CD14-positive monocyte (primary cell): Measurements from ENCODE around the gene ACBD6. TPM values are rescaled to one million over a fixed set of nuclear protein-coding genes. Genes with fewer than 3 reads are reported as not detected.
A peak's percentile ranks its signal among the peaks of the same experiment; 100 is the strongest.

Source experiments
- DNase-seq, 3 donors: peaks; one replicate each; pipeline ENCODE4 v3.0.0-alpha.2; 2011 to 2022
- H2AFZ ChIP-seq: 2 replicates; pipeline ENCODE4 v1.6.0; 2012; ENCODE audit warnings: mild to moderate bottlenecking, low read depth, low read length, inconsistent platforms; ENCODE audit not compliant: insufficient read depth, poor library complexity, severe bottlenecking
- H3K27ac ChIP-seq, 2 donors: 1 replicate in 1 of 2; 2 replicates in 1 of 2; pipeline ENCODE4 v1.5.1; 2012 to 2013; ENCODE audit warnings: low read length in 2 of 2, control low read depth in 1 of 2, inconsistent platforms in 1 of 2, low read depth in 1 of 2, mild to moderate bottlenecking in 1 of 2
- H3K27me3 ChIP-seq, 2 donors: one replicate each; pipeline versions ENCODE4 v1.6.0 to v1.6.1; 2011 to 2013; ENCODE audit warnings: low read length in 2 of 2; ENCODE audit not compliant: control insufficient read depth in 2 of 2, insufficient read depth in 2 of 2
- H3K36me3 ChIP-seq, 2 donors: replicated peaks in 1 of 2; 1 replicate in 1 of 2; 2 replicates in 1 of 2; pipeline versions ENCODE4 v1.5.1 to v1.6.1; 2012 to 2013; ENCODE audit warnings: low read length in 2 of 2, control low read depth in 1 of 2, inconsistent platforms in 1 of 2, mild to moderate bottlenecking in 1 of 2; ENCODE audit not compliant: insufficient read depth in 2 of 2, control insufficient read depth in 1 of 2
- H3K4me1 ChIP-seq, 2 donors: 1 replicate in 1 of 2; 2 replicates in 1 of 2; pipeline versions ENCODE4 v1.5.1 to v1.6.1; 2012 to 2013; ENCODE audit warnings: low read length in 2 of 2, control low read depth in 1 of 2, inconsistent platforms in 1 of 2, mild to moderate bottlenecking in 1 of 2, moderate library complexity in 1 of 2; ENCODE audit not compliant: insufficient read depth in 2 of 2, control insufficient read depth in 1 of 2
- H3K4me2 ChIP-seq: replicated peaks from 2 replicates; pipeline ENCODE3; 2012; ENCODE audit warnings: low read length, moderate library complexity, mild to moderate bottlenecking; ENCODE audit not compliant: poor library complexity, severe bottlenecking; ENCODE audit errors: extremely low read depth
- H3K4me3 ChIP-seq, 3 experiments: fragments of 200-600 bp in 1 of 3; sonication (generic) in 1 of 3; replicated peaks in 1 of 3; 1 replicate in 2 of 3; 2 replicates in 1 of 3; pipeline ENCODE4 v1.5.1; 2011 to 2013; ENCODE audit warnings: low read length in 3 of 3, mild to moderate bottlenecking in 3 of 3, control low read depth in 2 of 3, low read depth in 2 of 3, inconsistent platforms in 1 of 3, moderate library complexity in 1 of 3
- H3K79me2 ChIP-seq: 2 replicates; pipeline ENCODE4 v1.6.0; 2012; ENCODE audit warnings: mild to moderate bottlenecking, control low read depth, inconsistent platforms, low read length, moderate library complexity; ENCODE audit not compliant: insufficient read depth
- H3K9ac ChIP-seq: 2 replicates; pipeline ENCODE4 v1.6.0; 2017; ENCODE audit warnings: low read length, mild to moderate bottlenecking; ENCODE audit not compliant: insufficient read depth, poor library complexity, severe bottlenecking
- H3K9me3 ChIP-seq, 2 donors: replicated peaks in 1 of 2; 1 replicate in 1 of 2; 2 replicates in 1 of 2; pipeline versions ENCODE4 v1.5.1 to v1.6.1; 2012 to 2013; ENCODE audit warnings: low read length in 2 of 2, control low read depth in 1 of 2; ENCODE audit not compliant: control insufficient read depth in 1 of 2, insufficient read depth in 1 of 2
- H4K20me1 ChIP-seq: 2 replicates; pipeline ENCODE4 v1.6.0; 2012; ENCODE audit warnings: mild to moderate bottlenecking, low read length, control low read depth, moderate library complexity; ENCODE audit not compliant: insufficient read depth
- H3K27ac Mint-ChIP-seq, 7 donors: one replicate each; pipeline ENCODE4 v1.8.0; 2020; ENCODE audit warnings: mild to moderate bottlenecking in 7 of 7, mixed read lengths in 7 of 7, moderate library complexity in 6 of 7, inconsistent platforms in 2 of 7
- H3K27me3 Mint-ChIP-seq, 3 donors: one replicate each; pipeline ENCODE4 v1.8.0; 2021 to 2022; ENCODE audit warnings: low read depth in 3 of 3, mild to moderate bottlenecking in 3 of 3, mixed read lengths in 3 of 3, moderate library complexity in 3 of 3, inconsistent platforms in 1 of 3
- H3K36me3 Mint-ChIP-seq, 2 donors: one replicate each; pipeline ENCODE4 v1.8.0; 2020; ENCODE audit warnings: mixed read lengths in 2 of 2, inconsistent platforms in 1 of 2, mild to moderate bottlenecking in 1 of 2
- H3K4me1 Mint-ChIP-seq: one replicate; pipeline ENCODE4 v1.8.0; 2020; ENCODE audit warnings: mild to moderate bottlenecking, mixed read lengths
- H3K4me3 Mint-ChIP-seq, 2 donors: one replicate each; pipeline ENCODE4 v1.8.0; 2020; ENCODE audit warnings: mild to moderate bottlenecking in 2 of 2, mixed read lengths in 2 of 2, moderate library complexity in 1 of 2
- H3K9me3 Mint-ChIP-seq, 7 donors: one replicate each; pipeline ENCODE4 v1.8.0; 2020 to 2022; ENCODE audit warnings: mixed read lengths in 7 of 7, mild to moderate bottlenecking in 6 of 7, moderate library complexity in 6 of 7, inconsistent platforms in 2 of 7
- WGBS: methylation state at CpG from one replicate; pipeline ENCODE4 v1.1.5; 2013; ENCODE audit warnings: missing lambda C conversion rate; ENCODE audit not compliant: insufficient coverage; 5-methylcytosine and 5-hydroxymethylcytosine counted together
- intact Hi-C, 2 donors: fragments of 100-400 bp; cut with micrococcal nuclease; formaldehyde crosslinking; loops; one replicate each; pipeline versions ENCODE4 v1.15.0 to v1.15.1; 2023
- polyA plus RNA-seq, 3 donors: library from polyadenylated mRNA; depleted of rRNA in 1 of 3; unstranded in 2 of 3; stranded (reverse) in 1 of 3; fragments of 300-500 nt in 2 of 3; fragments of >200 nt in 1 of 3; fragmentation: Illumina TruSeq in 2 of 3; gene quantifications; 1 replicate in 2 of 3; 2 replicates in 1 of 3; pipeline ENCODE4 v1.2.3, GENCODE V29; 2012 to 2021
- TF ChIP-seq, protein P1 (sequence below): fragments of 200-600 bp; IDR thresholded peaks from one replicate; pipeline ENCODE4 v1.8.0; 2022; ENCODE audit warnings: antibody characterized with exemption, mild to moderate bottlenecking

ACBD6 gene
- polyA plus RNA-seq, 3 donors: 19.3 to 35.3 (median 19.7) TPM

DNA sequence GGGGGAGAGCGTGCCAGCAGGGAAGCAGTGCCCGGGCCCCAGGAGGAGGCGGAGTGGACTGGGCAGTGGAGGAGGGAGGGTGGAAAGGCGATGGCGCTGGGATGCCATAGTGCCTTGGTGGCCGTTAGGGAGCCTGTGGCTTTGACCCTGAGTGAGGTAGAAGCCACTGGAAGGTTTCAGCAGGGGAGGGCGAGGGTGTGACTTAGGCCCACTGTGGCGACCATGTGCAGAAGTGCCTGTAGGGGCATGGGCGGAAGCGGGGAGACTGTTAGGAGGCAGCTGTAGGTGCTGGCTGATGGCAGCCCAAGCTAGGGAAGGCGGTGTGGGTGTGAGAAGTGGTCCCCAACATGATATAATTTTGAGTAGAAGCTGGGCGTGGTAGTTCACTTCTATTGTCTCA, 244.1 kb downstream of the ACBD6 start:
- TF ChIP-seq, protein P1, sequence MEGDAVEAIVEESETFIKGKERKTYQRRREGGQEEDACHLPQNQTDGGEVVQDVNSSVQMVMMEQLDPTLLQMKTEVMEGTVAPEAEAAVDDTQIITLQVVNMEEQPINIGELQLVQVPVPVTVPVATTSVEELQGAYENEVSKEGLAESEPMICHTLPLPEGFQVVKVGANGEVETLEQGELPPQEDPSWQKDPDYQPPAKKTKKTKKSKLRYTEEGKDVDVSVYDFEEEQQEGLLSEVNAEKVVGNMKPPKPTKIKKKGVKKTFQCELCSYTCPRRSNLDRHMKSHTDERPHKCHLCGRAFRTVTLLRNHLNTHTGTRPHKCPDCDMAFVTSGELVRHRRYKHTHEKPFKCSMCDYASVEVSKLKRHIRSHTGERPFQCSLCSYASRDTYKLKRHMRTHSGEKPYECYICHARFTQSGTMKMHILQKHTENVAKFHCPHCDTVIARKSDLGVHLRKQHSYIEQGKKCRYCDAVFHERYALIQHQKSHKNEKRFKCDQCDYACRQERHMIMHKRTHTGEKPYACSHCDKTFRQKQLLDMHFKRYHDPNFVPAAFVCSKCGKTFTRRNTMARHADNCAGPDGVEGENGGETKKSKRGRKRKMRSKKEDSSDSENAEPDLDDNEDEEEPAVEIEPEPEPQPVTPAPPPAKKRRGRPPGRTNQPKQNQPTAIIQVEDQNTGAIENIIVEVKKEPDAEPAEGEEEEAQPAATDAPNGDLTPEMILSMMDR: no peak
- no peak overlapping the region for H3K27ac Mint-ChIP-seq
- DNase-seq: no peak
- H3K9ac ChIP-seq: no peak overlapping the region
- H3K27ac ChIP-seq: no peak overlapping the region
- H3K79me2 ChIP-seq: no peaks in the 10 kb centered on the region
- no peak overlapping the region for H3K4me3 Mint-ChIP-seq
- WGBS: 89% methylated on average over 11 of the region's 12 CpGs
- H3K36me3 ChIP-seq: no peaks in the 10 kb centered on the region
- peaks cover 22 to 36% (median 22%) of the 10 kb centered on the region in 3 donors for H3K27me3 Mint-ChIP-seq
- no peak overlapping the region for H3K4me3 ChIP-seq
- H3K9me3 Mint-ChIP-seq: peaks cover 0 to 3% (median 0%) of the 10 kb centered on the region in 7 donors
- H3K36me3 Mint-ChIP-seq: no peaks in the 10 kb centered on the region
- no peak overlapping the region for H2AFZ ChIP-seq
- no peak overlapping the region for H3K4me2 ChIP-seq
- H4K20me1 ChIP-seq: no peaks in the 10 kb centered on the region
- H3K27me3 ChIP-seq: peaks cover 0 to 2% of the 10 kb centered on the region in 2 donors
- no peaks in the 10 kb centered on the region for H3K9me3 ChIP-seq
- H3K4me1 ChIP-seq: peaks cover 6 to 11% of the 10 kb centered on the region in 2 donors
- H3K4me1 Mint-ChIP-seq: peaks cover 6% of the 10 kb centered on the region
- intact Hi-C loops: no loop called here

DNA sequence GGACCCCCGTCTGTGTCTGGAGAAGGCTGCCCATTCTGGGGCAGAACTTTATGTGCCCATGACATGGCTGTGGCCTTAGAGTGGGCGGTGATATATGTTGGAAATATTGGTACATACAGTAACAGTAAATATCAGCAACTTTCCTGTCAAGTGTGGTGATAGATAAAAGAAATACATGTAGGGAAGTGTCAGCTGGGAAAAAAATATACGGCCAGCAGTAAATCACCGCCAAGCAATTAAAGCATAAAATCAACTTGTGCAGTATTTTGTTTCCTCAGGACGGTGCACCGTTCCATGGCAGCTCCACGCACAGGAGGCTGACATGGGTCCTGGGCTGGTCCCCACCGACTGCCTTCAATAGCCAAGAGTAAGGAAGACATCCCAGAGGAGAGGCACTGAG, 244.9 kb downstream of the ACBD6 start:
- H3K36me3 ChIP-seq: no peaks in the 10 kb centered on the region
- H3K27me3 Mint-ChIP-seq: peaks cover 19 to 35% (median 22%) of the 10 kb centered on the region in 3 donors
- H3K9me3 ChIP-seq: no peaks in the 10 kb centered on the region
- H3K4me3 Mint-ChIP-seq: no peak overlapping the region
- DNase-seq: no peak
- intact Hi-C loops: no loop called here
- peaks cover 13 to 19% of the 10 kb centered on the region in 2 donors for H3K4me1 ChIP-seq
- H3K27ac ChIP-seq: no peak overlapping the region
- no peaks in the 10 kb centered on the region for H3K79me2 ChIP-seq
- no peak overlapping the region for H3K4me2 ChIP-seq
- no peaks in the 10 kb centered on the region for H4K20me1 ChIP-seq
- H3K9me3 Mint-ChIP-seq: peaks cover 0 to 3% (median 0%) of the 10 kb centered on the region in 7 donors
- H3K27ac Mint-ChIP-seq: peak overlapping the region in 2 of 7 donors; percentile 42 to 53
- H3K27me3 ChIP-seq: peaks cover 0 to 2% of the 10 kb centered on the region in 2 donors
- TF ChIP-seq, protein P1: no peak
- H3K4me1 Mint-ChIP-seq: peaks cover 12% of the 10 kb centered on the region
- no peak overlapping the region for H3K9ac ChIP-seq
- no peak overlapping the region for H3K4me3 ChIP-seq
- WGBS: 64% methylated on average over 7 of the region's 8 CpGs
- peak overlapping the region; percentile 21 for H2AFZ ChIP-seq
- no peaks in the 10 kb centered on the region for H3K36me3 Mint-ChIP-seq
